Endothelial cell of umbilical vein (primary cell): Measurements from ENCODE around the gene NDUFAB1. TPM values are rescaled to one million over a fixed set of nuclear protein-coding genes. Genes with fewer than 3 reads are reported as not detected.

Experiments
- BruUV-seq: library from RNA; stranded (reverse); fragments of 400-500 nt; replicated peaks from 2 replicates; lab custom pipeline; 2021; lab: Mats Ljungman, UMichigan
- CTCF ChIA-PET: fragments of 300-600, 350-600 bp; sonication (Branson Sonifier 250); formaldehyde crosslinking; loops from one replicate; lab custom pipeline; 2021; ENCODE audit warnings: antibody characterized with exemption, inconsistent platforms; lab: Charles Lee
- POLR2A ChIA-PET: fragments of 300-600, 350-600 bp; sonication (Branson Sonifier 250); formaldehyde crosslinking; loops from one replicate; lab custom pipeline; 2021; ENCODE audit warnings: antibody characterized with exemption, inconsistent platforms; lab: Charles Lee
- DNase-seq: peaks from one replicate; pipeline ENCODE4 v3.0.0-alpha.2; 2011; ENCODE audit warnings: low read depth, low spot score
- FAIRE-seq: peaks from 2 replicates; lab custom pipeline; 2011; peaks lifted over from hg19 to GRCh38; lab: Jason Lieb, UNC
- H2AFZ ChIP-seq: 2 replicates; pipeline ENCODE4 v1.6.0; 2012; ENCODE audit warnings: low read depth, low read length, control low read depth, inconsistent platforms
- H3K27ac ChIP-seq: 2 replicates; pipeline ENCODE4 v1.5.1; 2011; ENCODE audit warnings: low read depth, mild to moderate bottlenecking, control low read depth, low read length, moderate library complexity; ENCODE audit not compliant: insufficient read depth
- H3K27me3 ChIP-seq, 2 experiments: 2 replicates each; pipeline versions ENCODE4 v1.6.0 to v1.6.1; 2011; ENCODE audit warnings: low read length in 2 of 2, mixed read lengths in 1 of 2; ENCODE audit not compliant: control insufficient read depth in 2 of 2, insufficient read depth in 2 of 2
- H3K36me3 ChIP-seq, 2 experiments: 2 replicates in 1 of 2; 3 replicates in 1 of 2; pipeline ENCODE4 v1.5.1; 2011; ENCODE audit warnings: low read length in 2 of 2, mild to moderate bottlenecking in 1 of 2, moderate library complexity in 1 of 2; ENCODE audit not compliant: control insufficient read depth in 2 of 2, insufficient read depth in 2 of 2; ENCODE audit errors: extremely low read depth in 1 of 2
- H3K4me1 ChIP-seq: 3 replicates; pipeline ENCODE4 v1.5.1; 2011; ENCODE audit warnings: mild to moderate bottlenecking, low read length; ENCODE audit not compliant: control insufficient read depth, insufficient read depth; ENCODE audit errors: extremely low read depth
- H3K4me2 ChIP-seq: 2 replicates; pipeline ENCODE4 v1.6.1; 2011; ENCODE audit warnings: low read length, control low read depth, mixed read lengths; ENCODE audit not compliant: insufficient read depth
- H3K4me3 ChIP-seq, 3 experiments: fragments of 200-600 bp in 1 of 3; sonication (generic), shearing (Covaris generic) in 1 of 3; replicated peaks in 1 of 3; 2 replicates each; pipeline ENCODE4 v1.5.1; 2011 to 2016; ENCODE audit warnings: control low read depth in 3 of 3, low read length in 3 of 3, mild to moderate bottlenecking in 2 of 3, inconsistent platforms in 1 of 3, low read depth in 1 of 3, moderate library complexity in 1 of 3; ENCODE audit not compliant: insufficient read depth in 1 of 3
- H3K79me2 ChIP-seq: 2 replicates; pipeline ENCODE4 v1.6.0; 2012; ENCODE audit warnings: low read length, inconsistent platforms; ENCODE audit not compliant: control insufficient read depth, insufficient read depth
- H3K9ac ChIP-seq: replicated peaks from 2 replicates; pipeline ENCODE3; 2011; ENCODE audit warnings: low read length, control low read depth; ENCODE audit not compliant: insufficient read depth; ENCODE audit errors: extremely low read depth
- H3K9me1 ChIP-seq: replicated peaks from 3 replicates; pipeline ENCODE4 v1.6.0; 2011; ENCODE audit warnings: mild to moderate bottlenecking, low read length; ENCODE audit not compliant: control insufficient read depth, insufficient read depth; ENCODE audit errors: extremely low read depth
- H3K9me3 ChIP-seq: replicated peaks from 2 replicates; pipeline ENCODE4 v1.5.1; 2012; ENCODE audit warnings: low read length, inconsistent platforms; ENCODE audit not compliant: control insufficient read depth, insufficient read depth
- H4K20me1 ChIP-seq: replicated peaks from 2 replicates; pipeline ENCODE3; 2011; ENCODE audit warnings: mild to moderate bottlenecking, low read length; ENCODE audit not compliant: control insufficient read depth, insufficient read depth; ENCODE audit errors: extremely low read depth
- EZH2 ChIP-seq: IDR thresholded peaks from 2 replicates; pipeline ENCODE4 v1.6.1; 2012; ENCODE audit warnings: borderline replicate concordance, low read depth, mild to moderate bottlenecking, moderate library complexity, low read length, inconsistent platforms; ENCODE audit not compliant: severe bottlenecking
- FOS ChIP-seq: IDR thresholded peaks from 2 replicates; pipeline ENCODE4 v1.6.1; 2011; ENCODE audit warnings: mild to moderate bottlenecking, low read length, moderate library complexity, borderline replicate concordance; ENCODE audit not compliant: insufficient read depth
- GATA2 ChIP-seq: IDR thresholded peaks from 2 replicates; pipeline ENCODE4 v1.7.0; 2011; ENCODE audit warnings: low read depth, mild to moderate bottlenecking, moderate library complexity, mixed read lengths, low read length; ENCODE audit not compliant: insufficient read length, insufficient read depth
- JUN ChIP-seq: IDR thresholded peaks from 2 replicates; pipeline ENCODE4 v1.6.1; 2011; ENCODE audit warnings: borderline replicate concordance, low read depth; ENCODE audit not compliant: insufficient read length, insufficient read depth
- MAX ChIP-seq: IDR thresholded peaks from 2 replicates; pipeline ENCODE4 v1.6.1; 2011; ENCODE audit not compliant: insufficient read depth, insufficient read length
- MYC ChIP-seq: IDR thresholded peaks from one replicate; pipeline ENCODE4 v1.6.1; 2011; ENCODE audit warnings: mild to moderate bottlenecking, low read depth, low read length
- POLR2A ChIP-seq: IDR thresholded peaks from 2 replicates; pipeline ENCODE4 v1.6.1; 2012; ENCODE audit warnings: low read depth, mild to moderate bottlenecking, control low read depth, low read length
- POLR2AphosphoS5 ChIP-seq: IDR thresholded peaks from 2 replicates; pipeline ENCODE4 v1.6.1; 2012; ENCODE audit warnings: low read depth, mild to moderate bottlenecking, control low read depth, low read length, moderate library complexity; ENCODE audit not compliant: insufficient read depth
- dilution Hi-C: fragments of 300-500 bp; cut with MboI; formaldehyde crosslinking; loops from one replicate; pipeline ENCODE4 v1.15.0; 2019; ENCODE audit warnings: low sequenced_read_pairs; ENCODE audit not compliant: extremely low pct_ligation_motif_present
- intact Hi-C: fragments of 100-400 bp; cut with micrococcal nuclease; formaldehyde crosslinking; loops from one replicate; pipeline ENCODE4 v1.10.0; 2022
- polyA plus RNA-seq, 4 experiments: library from polyadenylated mRNA; depleted of rRNA in 3 of 4; stranded (reverse) in 3 of 4; unstranded in 1 of 4; fragments of >200 nt; gene quantifications; 2 replicates each; pipeline versions ENCODE4 v1.2.1 to v1.2.3, GENCODE V29; 2011 to 2012; ENCODE audit warnings: missing spikeins in 1 of 4
- total RNA-seq: library from RNA; stranded (reverse); gene quantifications from 2 replicates; pipeline ENCODE4 v1.2.3, GENCODE V29; 2021
- TF ChIP-seq, protein P1 (sequence below), 2 donors: IDR thresholded peaks; 1 replicate in 1 of 2; 2 replicates in 1 of 2; pipeline ENCODE4 v1.5.1; 2011; ENCODE audit warnings: low read length in 2 of 2, mild to moderate bottlenecking in 2 of 2, moderate library complexity in 2 of 2, control low read depth in 1 of 2, inconsistent platforms in 1 of 2, low read depth in 1 of 2; ENCODE audit not compliant: insufficient read depth in 1 of 2; ENCODE audit errors: extremely low read depth in 1 of 2

Gene NDUFAB1
- total and polyA plus RNA-seq, 2 donors (not counting 3 experiments of a cell fraction or from before 2014, with no cell fraction given): 112 to 228 TPM

DNA sequence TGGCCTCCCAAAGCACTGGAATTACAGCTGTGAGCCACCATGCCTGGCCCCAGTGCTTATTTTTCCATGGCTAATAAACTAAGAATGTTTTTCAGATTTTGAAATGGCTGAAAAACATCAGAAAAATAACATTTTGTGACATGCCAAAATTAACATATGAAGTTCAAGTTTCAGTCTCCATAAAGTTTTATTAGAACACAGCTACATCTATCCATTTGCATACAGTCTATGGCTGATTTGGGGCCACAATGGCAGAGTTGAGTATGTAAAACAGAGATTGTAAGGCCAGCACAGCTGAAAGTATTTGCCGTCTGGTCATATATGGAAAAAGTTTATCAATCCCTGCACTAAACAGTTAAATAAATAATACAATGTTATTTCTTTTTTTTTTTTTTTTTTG is 13.8 kb upstream of the NDUFAB1 start:
- Histone ChIP-seq H2AFZ (no peak overlapping the region), H3K27me3 (no peaks in the 10 kb centered on the region), H3K9ac (no peak overlapping the region), H3K27ac (no peak overlapping the region), H3K79me2 (no peaks in the 10 kb centered on the region), H3K4me1 (peaks cover 13% of the 10 kb centered on the region), H3K4me3 (no peak overlapping the region), H3K9me3 (no peaks in the 10 kb centered on the region), H3K4me2 (no peak overlapping the region), H3K9me1 (no peaks in the 10 kb centered on the region), H4K20me1 (no peaks in the 10 kb centered on the region), H3K36me3 (no peaks in the 10 kb centered on the region)
- DNase-seq (no peak), FAIRE-seq (no peak)
- dilution Hi-C loops (no loop called here), intact Hi-C loops (no loop called here)
- no TSS peak for BruUV-seq
- ChIA-PET CTCF (no interaction called here), POLR2A (no interaction called here)
- TF ChIP-seq EZH2 (no peak), GATA2 (no peak), POLR2AphosphoS5 (no peak), JUN (no peak), POLR2A (no peak), FOS (no peak), MAX (no peak), MYC (no peak)
- TF ChIP-seq, protein P1, sequence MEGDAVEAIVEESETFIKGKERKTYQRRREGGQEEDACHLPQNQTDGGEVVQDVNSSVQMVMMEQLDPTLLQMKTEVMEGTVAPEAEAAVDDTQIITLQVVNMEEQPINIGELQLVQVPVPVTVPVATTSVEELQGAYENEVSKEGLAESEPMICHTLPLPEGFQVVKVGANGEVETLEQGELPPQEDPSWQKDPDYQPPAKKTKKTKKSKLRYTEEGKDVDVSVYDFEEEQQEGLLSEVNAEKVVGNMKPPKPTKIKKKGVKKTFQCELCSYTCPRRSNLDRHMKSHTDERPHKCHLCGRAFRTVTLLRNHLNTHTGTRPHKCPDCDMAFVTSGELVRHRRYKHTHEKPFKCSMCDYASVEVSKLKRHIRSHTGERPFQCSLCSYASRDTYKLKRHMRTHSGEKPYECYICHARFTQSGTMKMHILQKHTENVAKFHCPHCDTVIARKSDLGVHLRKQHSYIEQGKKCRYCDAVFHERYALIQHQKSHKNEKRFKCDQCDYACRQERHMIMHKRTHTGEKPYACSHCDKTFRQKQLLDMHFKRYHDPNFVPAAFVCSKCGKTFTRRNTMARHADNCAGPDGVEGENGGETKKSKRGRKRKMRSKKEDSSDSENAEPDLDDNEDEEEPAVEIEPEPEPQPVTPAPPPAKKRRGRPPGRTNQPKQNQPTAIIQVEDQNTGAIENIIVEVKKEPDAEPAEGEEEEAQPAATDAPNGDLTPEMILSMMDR (IDR thresholded peaks at IDR 0.05; ENCODE audit: extremely low read depth in 1 of 2, insufficient read depth in 1 of 2, low read depth in 1 of 2, low read length in 2 of 2): no peak
